Measurements from ENCODE around the gene ST6GALNAC3.

DNA sequence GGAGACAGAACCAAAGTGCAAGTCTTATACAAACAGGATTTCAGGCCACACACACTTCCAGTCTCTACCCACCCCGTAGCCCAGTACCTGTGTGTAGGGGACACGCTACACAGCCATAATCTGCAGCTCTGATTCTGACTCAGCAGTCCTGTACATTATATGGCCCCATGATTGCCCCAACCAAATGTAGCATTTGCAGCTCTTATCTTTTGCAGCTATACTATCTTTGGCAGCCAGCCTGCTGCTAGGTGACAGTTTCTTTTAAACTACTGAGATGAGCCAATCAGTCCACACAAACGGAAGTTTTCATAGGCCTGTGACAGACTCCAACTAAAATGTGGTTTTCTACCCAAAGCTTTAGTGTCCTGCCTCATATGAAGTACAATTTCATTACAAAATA is 533.2 kb downstream of the ST6GALNAC3 start:
- TF ChIP-seq, protein P1, sequence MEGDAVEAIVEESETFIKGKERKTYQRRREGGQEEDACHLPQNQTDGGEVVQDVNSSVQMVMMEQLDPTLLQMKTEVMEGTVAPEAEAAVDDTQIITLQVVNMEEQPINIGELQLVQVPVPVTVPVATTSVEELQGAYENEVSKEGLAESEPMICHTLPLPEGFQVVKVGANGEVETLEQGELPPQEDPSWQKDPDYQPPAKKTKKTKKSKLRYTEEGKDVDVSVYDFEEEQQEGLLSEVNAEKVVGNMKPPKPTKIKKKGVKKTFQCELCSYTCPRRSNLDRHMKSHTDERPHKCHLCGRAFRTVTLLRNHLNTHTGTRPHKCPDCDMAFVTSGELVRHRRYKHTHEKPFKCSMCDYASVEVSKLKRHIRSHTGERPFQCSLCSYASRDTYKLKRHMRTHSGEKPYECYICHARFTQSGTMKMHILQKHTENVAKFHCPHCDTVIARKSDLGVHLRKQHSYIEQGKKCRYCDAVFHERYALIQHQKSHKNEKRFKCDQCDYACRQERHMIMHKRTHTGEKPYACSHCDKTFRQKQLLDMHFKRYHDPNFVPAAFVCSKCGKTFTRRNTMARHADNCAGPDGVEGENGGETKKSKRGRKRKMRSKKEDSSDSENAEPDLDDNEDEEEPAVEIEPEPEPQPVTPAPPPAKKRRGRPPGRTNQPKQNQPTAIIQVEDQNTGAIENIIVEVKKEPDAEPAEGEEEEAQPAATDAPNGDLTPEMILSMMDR (IDR thresholded peaks at IDR 0.05), result no peak
- TF ChIP-seq EZH2 (IDR thresholded peaks at IDR 0.05), result no peak
- no peak for TF ChIP-seq EZH2phosphoT487 (IDR thresholded peaks at IDR 0.05)
